ENCODE data around the gene EEIG1.

DNA sequence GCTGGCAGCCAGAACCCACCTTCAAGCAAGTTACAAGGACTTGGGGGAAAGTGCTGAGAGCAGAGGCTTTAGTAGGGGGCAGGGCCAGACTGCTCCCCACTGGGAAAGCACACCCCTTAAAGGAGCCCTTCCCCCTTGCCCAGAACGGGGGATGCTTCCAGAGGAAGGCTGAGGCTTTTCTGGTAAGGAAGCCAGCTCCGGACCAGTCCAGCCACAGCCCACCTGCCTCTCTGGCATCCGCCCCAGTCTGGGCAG lies 38.9 kb downstream of the EEIG1 start:
- TF ChIP-seq, protein P1, sequence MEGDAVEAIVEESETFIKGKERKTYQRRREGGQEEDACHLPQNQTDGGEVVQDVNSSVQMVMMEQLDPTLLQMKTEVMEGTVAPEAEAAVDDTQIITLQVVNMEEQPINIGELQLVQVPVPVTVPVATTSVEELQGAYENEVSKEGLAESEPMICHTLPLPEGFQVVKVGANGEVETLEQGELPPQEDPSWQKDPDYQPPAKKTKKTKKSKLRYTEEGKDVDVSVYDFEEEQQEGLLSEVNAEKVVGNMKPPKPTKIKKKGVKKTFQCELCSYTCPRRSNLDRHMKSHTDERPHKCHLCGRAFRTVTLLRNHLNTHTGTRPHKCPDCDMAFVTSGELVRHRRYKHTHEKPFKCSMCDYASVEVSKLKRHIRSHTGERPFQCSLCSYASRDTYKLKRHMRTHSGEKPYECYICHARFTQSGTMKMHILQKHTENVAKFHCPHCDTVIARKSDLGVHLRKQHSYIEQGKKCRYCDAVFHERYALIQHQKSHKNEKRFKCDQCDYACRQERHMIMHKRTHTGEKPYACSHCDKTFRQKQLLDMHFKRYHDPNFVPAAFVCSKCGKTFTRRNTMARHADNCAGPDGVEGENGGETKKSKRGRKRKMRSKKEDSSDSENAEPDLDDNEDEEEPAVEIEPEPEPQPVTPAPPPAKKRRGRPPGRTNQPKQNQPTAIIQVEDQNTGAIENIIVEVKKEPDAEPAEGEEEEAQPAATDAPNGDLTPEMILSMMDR (IDR thresholded peaks at IDR 0.05; ENCODE audit: low read length): no peak
- TF ChIP-seq EZH2 (optimal IDR thresholded peaks at IDR 0.05; ENCODE audit: low read depth, low read length): no peak
- no peak for TF ChIP-seq EZH2phosphoT487 (IDR thresholded peaks at IDR 0.05; ENCODE audit: low read length)

Measured in MM.1S (cell line).